NT2/D1 (cell line): ENCODE data around the gene STOML1.

Source experiments
- DNase-seq: peaks from one replicate; pipeline ENCODE4 v3.0.0-alpha.2; 2011; ENCODE audit warnings: low read depth, low spot score
- H3K27me3 ChIP-seq: 2 replicates; pipeline ENCODE4 v1.6.0; 2011; ENCODE audit warnings: mild to moderate bottlenecking; ENCODE audit not compliant: insufficient read length, insufficient read depth
- H3K36me3 ChIP-seq: 2 replicates; pipeline ENCODE4 v1.6.1; 2011; ENCODE audit warnings: mild to moderate bottlenecking, low read length, mixed read lengths; ENCODE audit not compliant: insufficient read depth, insufficient read length
- H3K4me1 ChIP-seq: 2 replicates; pipeline ENCODE4 v1.5.1; 2011; ENCODE audit not compliant: insufficient read depth, insufficient read length
- H3K4me3 ChIP-seq: 2 replicates; pipeline ENCODE4 v1.5.1; 2011; ENCODE audit warnings: low read depth; ENCODE audit not compliant: insufficient read length
- H3K9ac ChIP-seq: 2 replicates; pipeline ENCODE4 v1.6.0; 2011; ENCODE audit warnings: low read depth; ENCODE audit not compliant: insufficient read length
- H3K9me3 ChIP-seq: 2 replicates; pipeline ENCODE4 v1.5.1; 2011; ENCODE audit warnings: mild to moderate bottlenecking, low read length; ENCODE audit not compliant: insufficient read depth
- SUZ12 ChIP-seq: IDR thresholded peaks from 2 replicates; pipeline ENCODE4 v1.6.1; 2011; ENCODE audit not compliant: insufficient read length, insufficient read depth; ENCODE audit errors: extremely low read depth
- YY1 ChIP-seq: IDR thresholded peaks from 2 replicates; pipeline ENCODE4 v1.6.1; 2011; ENCODE audit not compliant: insufficient read length, insufficient read depth
- ZNF274 ChIP-seq: IDR thresholded peaks from 2 replicates; pipeline ENCODE4 v1.6.1; 2011; ENCODE audit warnings: mild to moderate bottlenecking, low read depth, low read length

Gene STOML1

GRCh38 chr15:73985101-73985873 lies 6.8 kb downstream of the STOML1 start:
- H3K9ac ChIP-seq = no peak overlapping the region
- no peaks in the 10 kb centered on the region for H3K27me3 ChIP-seq
- DNase-seq = no peak
- TF ChIP-seq YY1 = no peak
- no peaks in the 10 kb centered on the region for H3K9me3 ChIP-seq
- H3K4me1 ChIP-seq = peaks cover 2% of the 10 kb centered on the region
- H3K36me3 ChIP-seq = no peaks in the 10 kb centered on the region
- no peak overlapping the region for H3K4me3 ChIP-seq

GRCh38 chr15:73984208-73984979 lies 7.7 kb downstream of the STOML1 start:
- H3K4me3 ChIP-seq = no peak overlapping the region
- peaks cover 2% of the 10 kb centered on the region for H3K4me1 ChIP-seq
- DNase-seq = no peak
- no peaks in the 10 kb centered on the region for H3K27me3 ChIP-seq
- H3K9me3 ChIP-seq = no peaks in the 10 kb centered on the region
- no peaks in the 10 kb centered on the region for H3K36me3 ChIP-seq
- TF ChIP-seq SUZ12 = no peak
- no peak for TF ChIP-seq YY1
- no peak for TF ChIP-seq ZNF274
- H3K9ac ChIP-seq = no peak overlapping the region

GRCh38 chr15:73983773-73984172 lies 8.3 kb downstream of the STOML1 start:
- DNase-seq = no peak
- no peak overlapping the region for H3K9ac ChIP-seq
- no peaks in the 10 kb centered on the region for H3K27me3 ChIP-seq
- no peaks in the 10 kb centered on the region for H3K9me3 ChIP-seq
- H3K4me3 ChIP-seq = no peak overlapping the region
- no peaks in the 10 kb centered on the region for H3K36me3 ChIP-seq
- TF ChIP-seq ZNF274 (no peak), YY1 (no peak), SUZ12 (no peak)
- peaks cover 2% of the 10 kb centered on the region for H3K4me1 ChIP-seq

- no peak for DNase-seq
- Histone ChIP-seq H3K4me3 (no peak overlapping the region), H3K9me3 (no peaks in the 10 kb centered on the region), H3K4me1 (peaks cover 2% of the 10 kb centered on the region), H3K9ac (no peak overlapping the region), H3K36me3 (no peaks in the 10 kb centered on the region), H3K27me3 (no peaks in the 10 kb centered on the region)
- no peak for TF ChIP-seq YY1
- TF ChIP-seq ZNF274 = no peak
- TF ChIP-seq SUZ12 = no peak
These were observed 8.8 kb downstream of the STOML1 start for GRCh38 chr15:73983211-73983727.

GRCh38 chr15:73982222-73982962 lies 9.7 kb downstream of the STOML1 start:
- Histone ChIP-seq H3K9me3 (no peaks in the 10 kb centered on the region), H3K9ac (no peak overlapping the region), H3K27me3 (no peaks in the 10 kb centered on the region), H3K4me1 (peaks cover 2% of the 10 kb centered on the region), H3K36me3 (no peaks in the 10 kb centered on the region), H3K4me3 (no peak overlapping the region)
- DNase-seq = no peak
- TF ChIP-seq SUZ12 (no peak), ZNF274 (no peak), YY1 (no peak)

- no peak overlapping the region for H3K9ac ChIP-seq
- no peak for DNase-seq
- peaks cover 2% of the 10 kb centered on the region for H3K4me1 ChIP-seq
- H3K36me3 ChIP-seq = no peaks in the 10 kb centered on the region
- no peak for TF ChIP-seq YY1
- TF ChIP-seq SUZ12 = no peak
- TF ChIP-seq ZNF274 = no peak
- no peaks in the 10 kb centered on the region for H3K9me3 ChIP-seq
- H3K27me3 ChIP-seq = no peaks in the 10 kb centered on the region
- no peak overlapping the region for H3K4me3 ChIP-seq
These were observed 10.3 kb downstream of the STOML1 start for GRCh38 chr15:73981761-73982221.
